SK-N-SH (cell line): ENCODE results near the gene HFE. TPM values are rescaled to one million over a fixed set of nuclear protein-coding genes. Genes with fewer than 3 reads are reported as not detected.

Experiments
- CTCF ChIA-PET: fragments of 300-600, 350-600 bp; formaldehyde crosslinking; extraction: SDS; loops from one replicate; lab custom pipeline; 2021; lab: Yijun Ruan, JAX
- POLR2A ChIA-PET: fragments of 350-600 bp; sonication (Branson Sonifier 250); formaldehyde crosslinking; extraction: SDS; loops from one replicate; lab custom pipeline; 2020; ENCODE audit warnings: antibody characterized with exemption, inconsistent platforms; lab: Yijun Ruan, JAX
- DNase-seq: peaks from one replicate; pipeline ENCODE4 v3.0.0; 2012
- H2AFZ ChIP-seq: fragments of 200-600 bp; sonication (generic); 2 replicates; pipeline ENCODE4 v1.8.1; 2016; ENCODE audit warnings: antibody characterized with exemption, mild to moderate bottlenecking, low read depth
- H3F3A ChIP-seq: fragments of 200-600 bp; sonication (generic); replicated peaks from 2 replicates; pipeline ENCODE3; 2016; ENCODE audit warnings: antibody characterized with exemption, mild to moderate bottlenecking; ENCODE audit not compliant: insufficient read depth
- H3K27ac ChIP-seq, 2 experiments: fragments of 200-500 bp in 1 of 2; fragments of 200-600 bp in 1 of 2; sonication (Bioruptor generic) in 1 of 2; sonication (generic), shearing (Covaris generic) in 1 of 2; 2 replicates each; pipeline versions ENCODE4 v1.5.1 to v1.6.1; 2014 to 2016; ENCODE audit warnings: low read depth in 2 of 2, inconsistent platforms in 1 of 2, low read length in 1 of 2, mild to moderate bottlenecking in 1 of 2, mixed read lengths in 1 of 2
- H3K27me3 ChIP-seq: fragments of 200-600 bp; sonication (generic), shearing (Covaris generic); 2 replicates; pipeline ENCODE4 v1.6.1; 2016; ENCODE audit warnings: mixed run types; ENCODE audit not compliant: insufficient read depth
- H3K36me3 ChIP-seq, 2 experiments: fragments of 200-500 bp in 1 of 2; fragments of 200-600 bp in 1 of 2; sonication (Bioruptor generic) in 1 of 2; sonication (generic) in 1 of 2; replicated peaks in 1 of 2; 2 replicates each; pipeline versions ENCODE3 to v1.5.1; 2014 to 2016; ENCODE audit warnings: low read length in 1 of 2, mild to moderate bottlenecking in 1 of 2; ENCODE audit not compliant: insufficient read depth in 2 of 2, control insufficient read depth in 1 of 2
- H3K4me1 ChIP-seq, 2 experiments: fragments of 200-500 bp in 1 of 2; fragments of 200-600 bp in 1 of 2; sonication (Bioruptor generic) in 1 of 2; sonication (generic), shearing (Covaris generic) in 1 of 2; 2 replicates each; pipeline versions ENCODE4 v1.5.1 to v1.6.1; 2014 to 2016; ENCODE audit warnings: low read depth in 1 of 2, low read length in 1 of 2, mixed run types in 1 of 2; ENCODE audit not compliant: insufficient read depth in 2 of 2, control insufficient read depth in 1 of 2
- H3K4me2 ChIP-seq: fragments of 200-600 bp; sonication (generic), shearing (Covaris generic); 2 replicates; pipeline ENCODE4 v1.6.1; 2017; ENCODE audit warnings: mixed run types
- H3K4me3 ChIP-seq, 2 experiments: fragments of 200-500 bp in 1 of 2; fragments of 200-600 bp in 1 of 2; sonication (Bioruptor generic) in 1 of 2; sonication (generic), shearing (Covaris generic) in 1 of 2; 2 replicates each; pipeline versions ENCODE4 v1.5.1 to v1.8.1; 2014 to 2016; ENCODE audit warnings: low read depth in 2 of 2, inconsistent platforms in 1 of 2, low read length in 1 of 2, mild to moderate bottlenecking in 1 of 2, mixed read lengths in 1 of 2, moderate library complexity in 1 of 2
- H3K79me2 ChIP-seq: fragments of 200-600 bp; sonication (generic); 2 replicates; pipeline ENCODE4 v1.8.1; 2017; ENCODE audit warnings: mild to moderate bottlenecking; ENCODE audit not compliant: insufficient read depth
- H3K9ac ChIP-seq: fragments of 200-600 bp; sonication (generic); 2 replicates; pipeline ENCODE4 v1.6.1; 2017; ENCODE audit warnings: mixed run types
- H3K9me2 ChIP-seq: fragments of 200-600 bp; sonication (generic); 2 replicates; pipeline ENCODE4 v1.6.1; 2017; ENCODE audit warnings: mixed run types
- H3K9me3 ChIP-seq: fragments of 200-600 bp; sonication (generic); 2 replicates; pipeline ENCODE4 v1.6.1; 2017; ENCODE audit warnings: mixed run types, mild to moderate bottlenecking, moderate library complexity
- H4K20me1 ChIP-seq: fragments of 200-600 bp; sonication (generic); 2 replicates; pipeline ENCODE4 v1.6.1; 2017; ENCODE audit warnings: mild to moderate bottlenecking, mixed run types; ENCODE audit not compliant: insufficient read depth
- CTCF ChIP-seq: fragments of 200-600 bp; sonication (generic); IDR thresholded peaks from 2 replicates; pipeline ENCODE4 v1.6.1; 2017; ENCODE audit warnings: antibody characterized with exemption, mild to moderate bottlenecking, moderate library complexity
- FOSL2 ChIP-seq: IDR thresholded peaks from 2 replicates; pipeline ENCODE4 v1.4.0; 2012; ENCODE audit warnings: low read depth, mild to moderate bottlenecking, moderate library complexity, borderline replicate concordance
- FOXJ3 ChIP-seq: sonication (generic); formaldehyde crosslinking; IDR thresholded peaks from 2 replicates; pipeline ENCODE4 v1.5.1; 2020; ENCODE audit warnings: mild to moderate bottlenecking, missing genetic modification reagents
- GATA2 ChIP-seq: sonication (generic); formaldehyde crosslinking; IDR thresholded peaks from 2 replicates; pipeline ENCODE4 v1.5.0; 2020; ENCODE audit warnings: mild to moderate bottlenecking, missing genetic modification reagents
- IRF3 ChIP-seq: fragments of 150-350 bp; IDR thresholded peaks from 2 replicates; pipeline ENCODE4 v1.6.1; 2016; ENCODE audit warnings: mild to moderate bottlenecking, low read depth, low read length
- MAX ChIP-seq: IDR thresholded peaks from 2 replicates; pipeline ENCODE4 v1.4.0; 2012; ENCODE audit warnings: low read depth
- MXI1 ChIP-seq: IDR thresholded peaks from 2 replicates; pipeline ENCODE4 v1.6.1; 2012; ENCODE audit warnings: mild to moderate bottlenecking, low read depth, low read length, improper control_type of control experiment
- NRF1 ChIP-seq: IDR thresholded peaks from 2 replicates; pipeline ENCODE4 v1.6.1; 2012; ENCODE audit warnings: low read depth, mild to moderate bottlenecking, low read length
- PBX3 ChIP-seq: IDR thresholded peaks from 2 replicates; pipeline ENCODE4; 2012
- RCOR1 ChIP-seq: fragments of 150-350 bp; IDR thresholded peaks from 2 replicates; pipeline ENCODE4 v1.6.1; 2017; ENCODE audit warnings: antibody characterized with exemption, low read length
- RFX5 ChIP-seq: IDR thresholded peaks from 2 replicates; pipeline ENCODE4 v1.6.1; 2012; ENCODE audit warnings: mild to moderate bottlenecking, improper control_type of control experiment, low read length
- RXRA ChIP-seq: IDR thresholded peaks from 2 replicates; pipeline ENCODE4 v1.4.0; 2012; ENCODE audit warnings: low read depth, mild to moderate bottlenecking, borderline replicate concordance
- SMC3 ChIP-seq: IDR thresholded peaks from 2 replicates; pipeline ENCODE4 v1.6.1; 2012; ENCODE audit warnings: low read depth, low read length, improper control_type of control experiment
- TAF1 ChIP-seq: IDR thresholded peaks from 2 replicates; pipeline ENCODE4 v1.6.1; 2012; ENCODE audit warnings: low read depth, mild to moderate bottlenecking, low read length, moderate library complexity, borderline replicate concordance
- TEAD4 ChIP-seq: IDR thresholded peaks from 2 replicates; pipeline ENCODE4 v1.4.0; 2012; ENCODE audit warnings: mild to moderate bottlenecking, borderline replicate concordance; ENCODE audit not compliant: insufficient read depth
- ZBTB33 ChIP-seq: IDR thresholded peaks from 2 replicates; pipeline ENCODE4 v1.4.0; 2012; ENCODE audit warnings: low read depth, borderline replicate concordance
- WGBS: methylation state at CpG from one replicate; pipeline ENCODE4 v1.1.6; 2017; ENCODE audit warnings: low lambda C conversion rate; 5-methylcytosine and 5-hydroxymethylcytosine counted together
- polyA plus RNA-seq, 3 experiments: library from polyadenylated mRNA; depleted of rRNA; stranded (reverse); fragments of >200 nt; gene quantifications; 2 replicates each; pipeline ENCODE4 v1.2.3, GENCODE V29; 2012

HFE gene
- polyA plus RNA-seq, 1 of the 3 experiments (the other 2 are of a cell fraction), result not detected

- H3K27me3 ChIP-seq, result no peaks in the 10 kb centered on the region
- H2AFZ ChIP-seq, result no peak overlapping the region
- TF ChIP-seq RFX5 (no peak), FOXJ3 (CRISPR knock-in tag) (no peak)
- H3F3A ChIP-seq, result no peaks in the 10 kb centered on the region
- H4K20me1 ChIP-seq, result no peaks in the 10 kb centered on the region; the same call in 1 of the 2 replicates
- no peak overlapping the region for H3K4me2 ChIP-seq
- DNase-seq, result no peak
- POLR2A ChIA-PET, result interaction anchor here (1.2 to 2.5 kb wide), 4 partner anchors 10 to 22 kb away, joined by 4 to 13 read pairs (median 7); a partner anchor contains a TSS
- H3K27ac ChIP-seq, result no peak overlapping the region
- H3K9me2 ChIP-seq, result no peaks in the 10 kb centered on the region
- peaks cover 0 to 5% of the 10 kb centered on the region in 2 experiments; a peak in 2 of 4 replicates for H3K4me1 ChIP-seq
- no peak overlapping the region for H3K4me3 ChIP-seq
- H3K79me2 ChIP-seq, result no peaks in the 10 kb centered on the region
- no peak overlapping the region for H3K9ac ChIP-seq
- H3K36me3 ChIP-seq, result peaks cover 7 to 45% of the 10 kb centered on the region in 2 experiments
- CTCF ChIA-PET, result no interaction called here
- no peaks in the 10 kb centered on the region for H3K9me3 ChIP-seq
Measured at GRCh38 chr6:26136321-26136720, 49.1 kb downstream of the HFE start.

- DNase-seq, result no peak
- Histone ChIP-seq H3K9me2 (no peaks in the 10 kb centered on the region), H3K27me3 (no peaks in the 10 kb centered on the region), H3K27ac (no peak overlapping the region; a peak in 1 of 4 replicates), H3K4me3 (no peak overlapping the region), H3K9me3 (no peaks in the 10 kb centered on the region), H3K4me1 (peaks cover 0 to 13% of the 10 kb centered on the region in 2 experiments; a peak in 2 of 4 replicates), H3F3A (no peaks in the 10 kb centered on the region), H2AFZ (no peak overlapping the region), H4K20me1 (no peaks in the 10 kb centered on the region; the same call in 1 of the 2 replicates), H3K79me2 (no peaks in the 10 kb centered on the region), H3K36me3 (peaks cover 7 to 38% of the 10 kb centered on the region in 2 experiments), H3K9ac (no peak overlapping the region), H3K4me2 (no peak overlapping the region)
- ChIA-PET POLR2A (interaction anchor here (0.9 to 2.5 kb wide), 4 partner anchors 14 to 17 kb away, joined by 3 to 22 read pairs (median 7); a partner anchor contains a TSS), CTCF (no interaction called here)
- WGBS, result 96% methylated on average over 4 of the region's 4 CpGs
- no peak for TF ChIP-seq RXRA
- TF ChIP-seq FOSL2, result no peak
- TF ChIP-seq CTCF, result no peak
- no peak for TF ChIP-seq RCOR1
- no peak for TF ChIP-seq FOXJ3 (CRISPR knock-in tag)
- no peak for TF ChIP-seq MAX
- no peak for TF ChIP-seq GATA2 (CRISPR knock-in tag)
- no peak for TF ChIP-seq PBX3
- TF ChIP-seq TAF1, result no peak
- no peak for TF ChIP-seq SMC3
- no peak for TF ChIP-seq TEAD4
- TF ChIP-seq RFX5, result no peak
- no peak for TF ChIP-seq ZBTB33
- no peak for TF ChIP-seq MXI1
- TF ChIP-seq NRF1, result no peak
- no peak for TF ChIP-seq IRF3
Measured at GRCh38 chr6:26140254-26140966, 53.2 kb downstream of the HFE start.
